NCI-H1048 (cell line): Measurements from ENCODE around the gene PRXL2B.

Source experiments
- DNase-seq: peaks from one replicate; lab custom pipeline; 2025; lab: John Stamatoyannopoulos, UW

The PRXL2B gene

DNA sequence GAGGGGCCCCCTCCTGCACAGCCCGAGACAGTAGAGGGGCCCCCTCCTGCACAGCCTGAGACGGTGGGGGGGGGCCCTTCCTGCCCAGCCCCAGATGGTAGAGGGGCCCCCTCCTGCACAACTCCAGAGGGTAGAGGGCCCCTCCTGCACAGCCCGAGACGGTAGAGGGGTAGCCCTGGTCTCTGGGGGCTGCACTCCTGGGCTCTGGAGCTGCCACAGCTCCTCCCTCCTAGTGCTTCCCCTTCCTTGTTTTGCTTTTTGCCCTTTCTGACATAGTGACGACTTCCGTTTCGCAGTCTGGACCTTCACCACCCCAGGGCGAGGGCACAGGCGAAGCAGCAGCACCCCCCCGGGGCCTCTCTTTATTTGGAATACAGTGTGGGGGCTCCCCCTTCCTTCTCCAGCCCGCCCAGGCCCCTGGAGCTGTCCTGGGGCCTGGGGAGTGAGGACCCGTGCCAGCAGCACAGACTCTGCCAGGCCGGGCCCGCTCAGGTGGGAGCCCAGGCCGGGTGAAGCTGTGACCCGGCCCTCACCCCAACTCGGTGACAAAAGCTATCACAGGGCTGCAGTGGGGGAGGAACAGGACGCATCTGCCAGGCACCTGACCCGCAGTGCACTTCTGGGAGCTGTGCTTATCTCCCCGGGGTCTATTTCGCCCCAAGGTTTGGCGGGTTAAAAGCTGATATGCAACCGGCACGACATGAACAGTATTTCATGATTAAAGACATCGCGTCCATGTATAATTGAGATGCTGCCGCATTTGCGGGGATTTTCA is 1.1 kb upstream of the PRXL2B start:
- DNase-seq = no peak

DNA sequence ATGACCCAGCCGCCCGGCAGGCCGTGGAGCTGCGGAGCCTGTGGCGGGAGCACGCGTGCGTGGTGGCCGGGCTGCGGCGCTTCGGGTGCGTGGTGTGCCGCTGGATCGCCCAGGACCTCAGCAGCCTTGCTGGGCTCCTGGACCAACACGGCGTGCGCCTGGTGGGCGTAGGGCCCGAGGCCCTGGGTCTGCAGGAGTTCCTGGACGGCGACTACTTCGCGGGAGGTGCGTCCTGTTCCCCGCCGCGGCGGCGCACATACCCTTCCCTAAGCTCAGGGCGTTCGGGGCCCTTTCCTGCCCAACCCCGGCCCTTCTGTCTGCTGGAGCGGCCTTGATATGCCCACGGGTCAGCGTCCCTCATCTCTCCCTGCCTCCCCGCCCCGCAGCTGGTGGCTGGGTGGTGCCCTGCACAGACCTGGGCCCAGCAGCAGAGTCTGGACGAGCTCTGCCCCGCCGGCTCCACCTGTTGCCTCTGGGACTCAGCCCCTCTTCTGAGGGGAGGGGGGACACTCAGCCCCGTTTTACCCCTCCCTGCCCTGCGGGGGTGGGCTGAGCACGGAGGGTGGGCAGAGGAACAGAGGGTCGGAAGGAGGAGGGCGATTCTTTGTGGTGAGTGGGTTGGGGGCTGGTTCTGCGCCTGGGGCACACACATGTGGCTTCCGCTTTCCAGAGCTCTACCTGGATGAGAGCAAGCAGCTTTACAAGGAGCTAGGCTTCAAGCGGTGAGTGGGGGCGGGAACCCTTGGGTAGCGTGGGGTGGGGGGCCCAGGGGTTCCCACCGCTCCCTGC is 688 bp downstream of the PRXL2B start:
- no peak for DNase-seq

DNA sequence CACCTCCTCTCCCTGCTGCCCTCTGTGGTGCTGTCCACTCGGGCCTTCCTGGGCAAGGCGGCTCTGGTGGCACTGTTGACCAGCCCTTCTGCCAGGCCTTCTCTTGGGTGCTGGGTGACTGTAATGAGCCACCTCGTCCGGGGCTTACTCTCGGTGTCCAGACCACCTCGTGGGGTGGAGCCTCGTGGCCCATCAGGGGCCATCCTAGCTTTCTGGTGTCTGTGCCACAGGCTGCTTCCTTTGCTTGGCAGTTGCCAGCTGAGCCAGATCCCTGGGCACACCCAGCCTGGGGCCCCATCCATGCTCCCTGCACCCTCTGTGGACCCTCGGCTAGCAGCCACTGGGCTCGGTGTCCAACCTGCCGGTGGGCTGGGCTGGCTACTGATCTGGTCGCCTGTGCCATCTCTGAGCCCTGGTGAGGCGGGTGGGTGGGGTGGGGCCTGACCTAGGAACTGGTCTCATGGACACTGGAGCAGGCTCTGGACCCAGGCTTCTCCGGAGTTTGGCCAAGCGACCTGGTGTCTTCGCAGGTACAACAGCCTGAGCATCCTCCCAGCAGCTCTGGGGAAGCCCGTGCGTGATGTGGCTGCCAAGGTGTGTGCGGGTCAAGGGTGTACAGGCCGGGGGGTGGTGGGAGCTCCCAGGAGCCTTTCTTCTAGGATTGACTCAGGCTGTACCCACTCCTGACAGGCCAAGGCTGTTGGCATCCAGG is 1.4 kb downstream of the PRXL2B start:
- DNase-seq = no peak

DNA sequence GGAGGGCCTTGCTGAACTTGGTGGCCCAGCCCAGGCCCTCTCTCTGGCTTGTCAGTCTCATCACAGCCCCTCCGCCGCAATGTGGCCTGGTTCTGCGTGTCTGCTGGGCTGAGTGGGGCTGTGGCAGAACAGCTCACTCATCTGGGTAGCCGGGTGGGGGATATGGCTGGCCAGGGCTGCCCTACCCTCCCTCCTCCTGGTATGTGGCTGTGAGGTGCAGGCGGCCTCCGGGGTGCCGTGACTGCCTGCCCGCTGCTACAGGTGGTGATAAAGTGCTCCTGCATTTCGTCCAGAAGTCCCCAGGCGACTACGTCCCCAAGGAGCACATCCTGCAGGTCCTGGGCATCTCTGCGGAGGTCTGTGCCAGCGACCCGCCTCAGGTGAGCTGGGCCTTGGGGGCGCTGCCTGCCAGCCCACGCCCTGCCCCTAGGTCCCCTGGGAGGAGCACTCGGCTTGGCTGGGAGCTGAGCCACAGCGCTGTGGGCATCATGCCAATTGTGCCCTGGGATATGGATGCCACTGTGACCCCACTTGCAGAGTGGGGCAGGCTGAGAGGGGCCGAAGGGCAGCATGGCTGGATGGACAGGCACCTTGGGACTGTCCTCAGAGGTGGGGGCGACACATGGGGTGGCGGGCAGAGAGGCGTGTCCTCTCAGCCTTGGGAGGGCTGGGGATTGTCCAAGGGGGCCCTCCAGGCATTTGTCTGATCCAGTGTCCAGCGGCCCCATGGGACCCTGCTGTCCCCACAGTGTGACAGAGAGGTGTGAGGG is 2.3 kb downstream of the PRXL2B start:
- DNase-seq = no peak

DNA sequence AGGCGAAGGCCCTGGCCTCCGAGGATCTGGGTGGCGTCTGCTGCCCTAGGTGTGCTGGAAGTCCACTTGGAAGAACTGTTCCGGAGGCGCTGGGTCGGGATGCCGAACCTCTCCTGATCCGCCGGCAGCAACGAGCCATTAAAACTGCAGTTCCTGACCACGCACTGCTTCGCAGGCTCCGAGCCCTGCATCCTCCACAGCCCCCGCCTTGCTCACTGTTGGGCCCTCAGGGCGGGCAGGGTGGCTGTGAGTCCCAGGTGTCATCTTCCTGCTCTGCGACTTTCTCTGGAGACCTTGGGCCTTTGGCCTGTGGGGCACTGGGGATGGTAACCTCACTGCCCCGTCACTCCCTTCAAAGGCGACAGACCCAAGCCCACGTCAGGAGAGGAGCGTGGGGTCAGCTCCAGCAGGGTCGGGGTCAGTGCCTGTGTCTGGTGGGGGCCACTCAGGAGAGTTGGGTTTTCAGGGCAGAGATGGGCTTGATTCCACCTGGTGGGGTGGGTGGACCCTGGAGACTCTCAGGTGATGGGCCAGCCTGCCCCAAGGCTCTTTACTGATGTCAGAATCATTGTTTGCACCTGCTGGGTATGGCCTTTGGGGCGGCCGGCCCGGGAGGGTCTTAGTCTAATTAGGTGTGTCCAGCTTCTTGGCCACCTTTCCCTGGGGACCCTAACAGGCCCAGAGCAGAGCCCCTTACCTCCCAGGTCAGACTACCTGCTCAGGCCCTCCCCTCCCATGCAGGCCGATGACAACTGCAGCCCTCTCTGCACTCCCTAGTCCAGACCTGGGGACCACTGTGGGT is 3.1 kb downstream of the PRXL2B start:
- DNase-seq = no peak

DNA sequence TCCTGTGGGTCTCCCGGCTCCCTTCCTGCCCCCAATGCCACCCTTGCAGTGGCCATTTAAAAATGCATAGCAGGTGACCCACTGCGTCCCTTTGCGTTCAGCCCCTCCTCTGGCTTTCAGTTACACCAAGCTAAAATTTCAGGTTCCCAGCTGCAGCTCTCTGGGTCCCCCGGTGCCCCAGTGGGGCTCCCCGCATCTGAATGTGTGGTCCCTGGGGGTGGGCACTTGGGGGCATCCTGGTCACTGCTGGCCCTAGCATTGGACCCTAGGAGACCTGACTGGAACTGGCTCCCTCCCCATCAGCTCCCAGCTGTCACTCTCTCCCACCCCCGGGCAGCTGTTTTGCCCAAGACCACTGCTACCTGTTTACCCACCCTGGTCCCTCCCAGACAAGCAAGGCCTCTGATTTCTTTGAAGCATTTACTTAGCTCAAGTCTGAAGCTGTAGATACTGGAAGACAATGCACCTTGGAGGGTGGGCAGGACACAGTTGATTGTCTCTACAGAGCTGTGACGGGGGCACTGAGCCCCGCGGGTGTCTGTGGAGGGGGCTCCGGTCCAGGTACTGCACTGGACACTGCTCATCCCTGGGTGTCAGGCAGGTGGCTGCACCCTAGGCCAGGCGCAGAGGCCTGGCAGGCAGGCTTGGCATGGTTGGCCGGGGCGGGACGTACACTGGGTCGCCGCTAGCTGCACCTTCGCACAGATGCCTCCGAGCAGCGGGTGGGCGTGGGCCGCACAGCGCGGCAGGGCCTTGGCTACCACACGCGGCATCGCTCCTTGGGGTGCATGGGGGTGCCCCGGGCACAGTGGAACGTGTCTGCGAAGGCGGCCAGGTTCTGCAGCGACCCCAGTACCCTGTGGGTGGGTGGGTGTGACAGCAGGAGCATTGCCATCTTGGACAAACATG is 3.9 kb downstream of the PRXL2B start:
- no peak for DNase-seq

DNA sequence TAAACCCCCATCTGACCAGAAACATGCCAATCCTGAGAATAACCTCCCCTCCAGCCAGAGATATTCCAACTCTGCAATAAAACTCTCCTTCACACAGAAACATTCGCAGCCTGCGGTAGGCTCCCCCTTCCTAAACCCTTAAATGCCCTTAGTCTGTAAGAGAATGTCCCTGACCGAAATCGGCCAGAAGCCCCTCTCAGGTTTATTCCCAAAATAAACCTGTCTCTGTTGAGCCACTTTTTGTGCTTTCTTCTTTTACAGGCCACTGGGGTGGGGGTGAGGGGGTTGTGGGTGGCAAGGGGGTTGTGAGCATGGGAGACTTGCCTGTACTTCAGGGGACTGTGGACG is 4.6 kb downstream of the PRXL2B start:
- DNase-seq = no peak

DNA sequence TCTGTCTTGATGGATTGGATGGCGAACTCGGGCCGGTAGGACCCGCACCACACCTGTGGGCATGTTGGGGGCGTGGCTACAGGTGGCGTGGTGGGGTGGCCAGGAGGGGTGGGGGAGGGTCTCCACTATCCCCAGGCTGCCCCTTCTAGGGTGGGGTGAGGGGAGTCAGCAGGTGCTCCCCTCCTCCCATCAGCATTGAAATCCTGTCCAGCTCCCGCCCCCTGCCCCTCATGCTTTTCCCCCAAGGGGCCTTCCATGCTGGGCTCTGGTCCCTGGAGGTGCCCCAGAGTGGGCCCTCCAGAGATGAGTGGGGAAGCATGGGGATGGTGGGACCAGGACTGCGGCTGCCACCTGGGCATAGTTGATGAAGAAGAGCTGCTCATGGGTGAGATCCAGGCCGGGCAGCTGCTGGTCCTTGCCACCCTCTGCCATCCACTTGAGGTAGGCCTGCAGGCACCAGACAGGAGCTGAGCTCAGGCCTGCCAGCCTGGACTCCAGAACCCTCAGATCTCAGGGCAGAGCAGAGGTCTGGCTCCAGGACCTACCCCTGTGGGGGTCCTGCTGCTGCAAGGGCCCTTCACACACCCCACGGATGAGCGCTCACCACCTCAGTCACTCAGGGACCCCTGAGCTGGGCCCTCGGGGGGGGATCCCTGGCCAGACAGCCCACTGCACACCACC is 5.1 kb downstream of the PRXL2B start:
- no peak for DNase-seq

DNA sequence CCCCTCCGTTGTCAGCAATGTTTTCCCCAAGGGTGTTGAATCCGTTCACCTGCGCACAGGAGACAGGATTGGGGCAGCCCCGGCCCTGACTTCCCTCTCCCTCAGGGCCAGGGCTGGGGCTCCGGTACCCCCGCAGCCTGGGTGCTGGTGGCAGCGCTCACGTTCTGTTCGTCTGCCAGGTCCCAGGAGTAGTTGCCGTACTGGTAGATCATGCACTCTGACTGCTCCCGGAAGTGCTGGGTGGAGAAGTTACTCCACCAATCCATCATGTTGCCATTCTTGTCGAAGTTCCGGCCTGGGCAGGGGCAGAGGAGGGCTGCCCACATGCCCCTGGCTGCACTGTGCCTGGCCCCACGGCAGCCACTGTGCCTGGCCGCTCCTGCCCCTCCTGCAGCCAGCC is 6.1 kb downstream of the PRXL2B start:
- DNase-seq = no peak

DNA sequence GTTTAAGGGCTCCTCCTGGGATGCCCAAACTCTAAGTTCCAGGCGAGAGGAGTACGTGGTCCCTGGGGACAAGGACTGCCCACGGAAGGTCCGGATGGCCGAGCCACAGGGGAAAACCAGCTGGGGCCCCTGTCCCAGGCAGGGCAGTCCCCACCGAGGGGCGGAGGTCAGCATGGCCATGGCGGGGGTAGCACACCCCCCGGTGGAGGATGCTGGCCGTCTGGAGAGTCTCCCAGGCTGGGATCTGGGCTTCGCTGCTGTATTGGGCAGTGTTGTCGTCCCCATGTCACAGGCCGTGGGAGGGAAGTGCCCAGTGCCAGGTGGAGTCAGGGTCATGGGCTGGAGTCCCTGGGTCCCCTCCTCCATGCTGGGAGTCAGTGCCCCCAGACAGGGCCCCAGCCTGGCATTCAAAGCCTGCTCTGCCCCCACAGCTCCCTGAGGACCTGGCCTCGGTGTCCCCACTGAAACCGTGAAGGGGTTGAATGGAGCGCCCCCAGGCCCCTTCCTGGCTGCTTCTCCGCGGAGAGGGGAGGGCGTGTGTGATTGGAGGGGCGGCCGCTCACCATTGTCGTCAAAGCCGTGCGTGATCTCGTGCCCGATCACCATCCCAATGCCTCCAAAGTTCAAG is 6.8 kb downstream of the PRXL2B start:
- DNase-seq = no peak

DNA sequence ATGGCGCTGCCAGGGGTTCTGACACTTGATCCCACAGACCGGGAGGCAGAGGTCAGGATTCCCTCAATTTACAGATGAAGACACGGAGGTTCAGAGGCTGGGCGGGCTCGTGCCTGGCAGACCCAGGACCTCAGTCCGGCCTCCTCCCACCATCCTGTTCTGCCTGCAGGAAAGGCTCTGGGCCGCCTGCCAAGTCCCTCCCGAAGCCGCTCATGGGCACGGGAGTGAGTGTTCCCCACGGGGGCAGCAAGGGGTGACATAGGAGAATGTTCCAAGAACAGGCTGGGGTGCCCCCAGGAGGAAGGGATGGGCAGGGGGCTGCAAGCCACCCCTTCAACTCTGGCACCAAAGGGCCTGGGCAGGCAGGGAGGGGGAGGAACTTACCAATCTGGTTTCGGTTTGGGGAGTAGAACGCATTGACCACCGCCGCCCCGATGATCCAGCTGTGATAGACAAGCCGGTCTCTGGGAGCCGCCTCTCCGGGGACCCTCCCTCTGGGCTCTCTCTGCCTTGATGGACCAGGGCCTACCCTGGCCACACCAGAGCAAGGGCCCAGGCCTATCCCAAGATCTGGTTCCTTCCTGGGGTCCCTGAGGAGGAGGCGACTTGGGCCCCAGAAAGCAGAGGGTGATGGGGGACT is 7.5 kb downstream of the PRXL2B start:
- DNase-seq = no peak

DNA sequence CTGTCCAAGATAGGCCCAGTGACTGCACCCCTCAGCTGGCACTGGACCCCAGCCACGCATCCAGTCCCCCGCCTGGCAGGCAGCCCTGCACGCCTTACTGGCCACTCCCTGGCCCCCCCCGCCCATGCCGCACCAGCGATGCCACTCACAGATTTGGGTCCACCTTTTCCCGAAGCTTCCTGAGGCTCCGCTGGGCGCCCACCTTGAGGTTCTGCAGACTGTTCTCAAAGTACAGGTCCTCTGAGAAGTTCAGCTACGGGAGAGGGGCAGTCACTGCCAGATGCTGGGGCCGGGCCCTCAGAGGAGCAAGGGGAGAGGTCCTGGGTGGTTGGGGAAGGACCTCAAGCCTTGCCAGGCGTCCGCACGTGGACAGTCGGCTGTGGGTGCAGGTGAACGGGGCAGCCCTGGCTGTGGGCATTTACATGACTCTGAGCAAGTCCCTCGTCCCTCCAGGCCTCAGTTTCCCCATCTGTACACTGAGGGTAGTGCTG is 8.1 kb downstream of the PRXL2B start:
- DNase-seq = no peak

DNA sequence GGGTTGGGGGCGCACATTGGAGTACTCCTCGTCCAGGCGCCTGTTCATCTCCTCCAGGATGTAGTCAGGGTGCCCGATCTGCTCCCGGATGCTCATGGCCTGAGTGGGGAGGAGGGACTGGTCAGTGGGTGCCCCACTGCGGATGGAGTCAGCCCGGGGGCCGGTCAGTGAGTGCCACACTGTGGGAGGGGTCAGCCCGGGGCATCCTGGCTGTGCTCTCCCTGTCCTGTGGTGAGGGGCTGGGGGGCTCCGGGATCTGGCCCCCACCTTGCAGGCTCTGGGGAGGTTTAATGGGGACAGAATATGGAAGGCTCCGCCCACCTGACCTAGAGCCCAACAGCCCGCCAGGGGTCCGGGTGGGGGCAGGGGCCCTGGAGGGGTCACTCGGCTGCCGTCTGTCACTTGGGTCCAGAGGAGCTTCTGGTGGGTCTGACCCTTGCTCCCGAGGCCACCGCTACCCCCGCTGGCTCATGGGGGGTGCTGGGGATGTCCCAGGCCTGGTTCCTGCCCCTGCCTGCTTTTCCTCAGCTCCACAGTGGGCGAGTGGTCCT is 8.8 kb downstream of the PRXL2B start:
- DNase-seq = no peak

DNA sequence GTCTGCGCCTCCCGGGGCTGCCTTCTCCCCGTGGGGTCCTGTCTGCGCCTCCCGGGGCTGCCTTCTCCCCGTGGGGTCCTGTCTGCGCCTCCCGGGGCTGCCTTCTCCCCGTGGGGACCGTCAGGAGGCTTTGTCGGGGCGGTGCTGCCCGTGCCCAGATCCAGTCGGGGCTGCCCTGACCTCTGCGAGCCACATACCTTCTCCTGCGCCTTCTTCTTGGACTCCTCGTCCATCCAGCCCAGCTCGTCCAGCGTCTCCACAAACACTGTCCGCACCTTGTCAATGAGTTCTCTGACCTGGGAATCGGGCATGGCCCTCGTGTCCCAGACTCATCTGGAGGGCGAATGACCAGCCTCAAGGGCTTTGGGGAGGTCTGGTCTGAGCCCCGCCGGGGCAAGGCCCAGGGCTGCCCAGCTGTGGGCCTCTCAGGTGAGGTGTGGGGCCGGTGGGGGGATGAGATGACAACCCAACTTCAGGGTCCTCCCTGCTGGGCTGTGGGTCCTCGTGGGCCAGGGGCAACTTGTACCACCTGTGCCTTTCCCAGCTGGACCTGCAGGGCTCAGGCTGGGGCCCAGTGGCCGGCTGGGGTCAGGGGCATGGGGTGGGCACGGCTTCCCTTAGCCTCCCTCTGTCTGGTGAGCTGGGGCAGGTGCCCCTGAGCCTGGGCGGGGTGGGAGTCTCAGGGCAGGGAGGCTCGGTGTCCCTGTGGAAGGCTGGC is 9.4 kb downstream of the PRXL2B start:
- DNase-seq = no peak

DNA sequence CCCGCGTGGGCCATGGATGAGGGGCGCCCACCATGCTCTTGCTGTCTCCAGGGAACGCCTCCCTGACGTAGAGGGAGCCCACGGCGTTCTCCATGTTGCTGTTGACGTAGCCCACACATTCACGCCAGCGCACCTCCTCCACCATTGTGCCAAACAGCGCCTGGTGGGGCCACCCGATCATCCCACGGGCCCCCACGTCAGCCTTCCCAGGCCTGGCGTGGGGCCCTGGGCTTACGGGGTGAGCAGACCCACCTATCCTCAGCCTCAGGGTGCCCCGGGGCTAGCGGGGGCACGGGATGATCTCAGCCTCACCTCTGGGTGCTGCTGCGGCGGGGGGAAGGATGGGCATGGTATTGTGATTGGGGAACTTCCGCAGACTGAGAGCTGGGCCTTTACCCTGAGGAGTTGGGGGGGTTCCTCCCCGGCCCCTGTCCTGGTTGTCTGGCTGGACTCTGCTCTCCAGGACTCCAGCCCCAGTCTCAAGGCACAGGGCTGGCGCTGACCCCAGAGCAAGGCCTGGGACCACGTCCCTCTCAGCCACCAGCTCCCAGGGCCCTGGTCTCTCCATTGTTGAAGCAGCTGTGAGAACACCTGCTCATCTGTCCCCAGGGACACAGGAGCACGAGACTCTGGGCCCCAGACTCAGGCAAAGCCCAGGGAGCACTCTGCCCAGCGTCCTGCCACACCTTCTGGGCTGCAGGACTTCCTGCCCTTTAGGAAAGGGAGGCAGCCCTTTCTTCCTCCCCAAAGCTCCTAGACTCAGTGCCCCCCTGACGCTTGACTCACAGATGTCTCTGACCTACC is 10.2 kb downstream of the PRXL2B start:
- DNase-seq = no peak

DNA sequence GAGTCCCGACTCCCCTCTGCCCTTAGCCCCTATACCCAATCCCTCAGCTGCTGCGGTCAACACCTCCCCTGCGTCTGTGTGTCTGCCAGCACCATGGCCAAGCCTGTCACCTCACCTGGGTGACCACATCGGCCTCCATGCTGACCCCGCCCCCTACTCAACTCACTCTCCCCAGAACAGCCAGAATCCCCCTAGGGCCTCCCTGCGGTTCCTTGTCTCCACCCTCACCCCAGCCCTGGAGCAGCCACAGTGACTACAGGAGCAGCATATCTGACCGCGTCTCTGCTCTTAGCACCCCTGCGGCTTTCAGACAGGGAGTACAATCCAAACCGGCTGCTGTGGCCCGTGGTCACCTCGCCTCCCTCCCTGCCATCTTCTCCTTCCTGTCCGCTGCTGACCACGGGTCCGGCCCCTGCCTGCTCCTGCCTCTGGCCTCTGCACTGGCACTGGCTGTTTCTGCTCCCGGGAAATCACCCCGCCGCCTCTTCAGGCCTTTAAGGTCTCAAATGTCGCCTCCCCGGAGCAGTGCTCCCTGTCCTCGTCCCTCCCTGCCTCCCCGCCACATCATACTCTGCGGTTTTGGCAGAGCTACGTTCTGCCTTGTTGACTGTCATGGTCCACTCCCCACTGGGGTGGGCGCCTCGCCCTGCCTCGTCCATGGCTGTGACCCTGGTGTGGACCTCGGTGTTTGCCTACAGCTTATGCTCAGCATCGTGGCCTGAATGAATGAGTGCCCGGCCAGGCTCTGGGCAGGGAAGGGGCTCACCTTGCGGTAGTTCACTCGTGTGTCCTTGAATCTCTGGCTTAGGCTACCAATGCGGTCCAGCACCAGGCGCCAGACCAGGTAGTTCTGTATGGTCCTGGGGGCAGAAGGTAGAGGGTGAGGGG is 11.1 kb downstream of the PRXL2B start:
- no peak for DNase-seq
